ENCODE data around the gene RPL13A. TPM values are rescaled to one million over a fixed set of nuclear protein-coding genes. Genes with fewer than 3 reads are reported as not detected.

RPL13A gene
- total RNA-seq, 1 experiment from 2014 or later = 3,286 TPM

- Histone ChIP-seq H2BK12ac (ENCODE audit: insufficient read length, low read depth, low read length) (no peak overlapping the region), H3K56ac (ENCODE audit: insufficient read length, low read depth, low read length) (peak overlapping the region; percentile 91), H3K27ac (ENCODE audit: insufficient read length, low read depth, low read length) (peak overlapping the region; percentile 59), H4K91ac (ENCODE audit: insufficient read length, low read depth, low read length) (peak overlapping the region; percentile 49), H3K4me1 (ENCODE audit: insufficient read depth, low read length) (no peaks in the 10 kb centered on the region), H2BK20ac (ENCODE audit: low read depth, low read length, poor library complexity, severe bottlenecking) (no peak overlapping the region), H3K9ac (ENCODE audit: extremely low read depth, insufficient read length, low read length) (peak overlapping the region; percentile 100), H2AK5ac (ENCODE audit: insufficient read length, low read length) (peak overlapping the region; percentile 27), H3K79me2 (ENCODE audit: insufficient read depth, low read length) (peaks cover 18% of the 10 kb centered on the region), H2AFZ (ENCODE audit: low read length) (no peak overlapping the region), H3T11ph (ENCODE audit: low read length) (no peak overlapping the region), H3K23ac (ENCODE audit: insufficient read length, low read depth, low read length) (no peak overlapping the region), H3K4ac (ENCODE audit: low read depth, low read length) (no peak overlapping the region; the same call in 1 of the 2 replicates), H3K18ac (ENCODE audit: insufficient read length, low read depth, low read length) (peak overlapping the region; percentile 91), H3K4me2 (ENCODE audit: insufficient read depth, insufficient read length, low read length) (peak overlapping the region; percentile 100), H4K8ac (replicated peaks; ENCODE audit: insufficient read length, low read depth, low read length) (no peak overlapping the region), H4K5ac (ENCODE audit: insufficient read length, low read depth, low read length) (peak overlapping the region; percentile 91), H3K27me3 (ENCODE audit: insufficient read depth, low read length) (no peaks in the 10 kb centered on the region), H4K20me1 (ENCODE audit: control insufficient read depth, insufficient read depth, insufficient read length) (no peaks in the 10 kb centered on the region), H2BK120ac (ENCODE audit: low read depth, low read length, poor library complexity, severe bottlenecking) (no peak overlapping the region), H3K14ac (ENCODE audit: insufficient read depth, low read length) (peak overlapping the region; percentile 99), H3K79me1 (ENCODE audit: insufficient read depth, low read depth, low read length, poor library complexity, severe bottlenecking) (no peaks in the 10 kb centered on the region), H3K23me2 (ENCODE audit: insufficient read length, low read depth, low read length, poor library complexity, severe bottlenecking) (peaks cover 13% of the 10 kb centered on the region), H2BK15ac (ENCODE audit: low read depth, low read length) (no peak overlapping the region), H2BK5ac (ENCODE audit: insufficient read length, low read length) (peak overlapping the region; percentile 97), H3K9me3 (ENCODE audit: control insufficient read depth, low read depth, low read length) (no peaks in the 10 kb centered on the region)
- peak overlapping the region; percentile 99 to 100 (median 100) for H3K27ac Mint-ChIP-seq
- DNase-seq = no peak
- peaks cover 11% of the 10 kb centered on the region; the same call in 1 of the 2 replicates for H3K27me3 Mint-ChIP-seq (ENCODE audit: low read depth)
- no CpG with 5 or more reads among the region's 26 CpGs for WGBS (ENCODE audit: extremely low coverage, insufficient read length, low lambda C conversion rate)
- H3K4me1 Mint-ChIP-seq = peaks cover 13 to 20% of the 10 kb centered on the region in 2 experiments
- peaks cover 12 to 14% of the 10 kb centered on the region in 2 experiments; a peak in 4 of 5 replicates for H3K9me3 Mint-ChIP-seq
- H3K4me3 Mint-ChIP-seq = peak overlapping the region; percentile 91 to 96
- peaks cover 52 to 58% (median 55%) of the 10 kb centered on the region in 3 experiments for H3K36me3 Mint-ChIP-seq (ENCODE audit: insufficient read depth in 1 of 3, low read depth in 3 of 3)
- TF ChIP-seq, protein P1, sequence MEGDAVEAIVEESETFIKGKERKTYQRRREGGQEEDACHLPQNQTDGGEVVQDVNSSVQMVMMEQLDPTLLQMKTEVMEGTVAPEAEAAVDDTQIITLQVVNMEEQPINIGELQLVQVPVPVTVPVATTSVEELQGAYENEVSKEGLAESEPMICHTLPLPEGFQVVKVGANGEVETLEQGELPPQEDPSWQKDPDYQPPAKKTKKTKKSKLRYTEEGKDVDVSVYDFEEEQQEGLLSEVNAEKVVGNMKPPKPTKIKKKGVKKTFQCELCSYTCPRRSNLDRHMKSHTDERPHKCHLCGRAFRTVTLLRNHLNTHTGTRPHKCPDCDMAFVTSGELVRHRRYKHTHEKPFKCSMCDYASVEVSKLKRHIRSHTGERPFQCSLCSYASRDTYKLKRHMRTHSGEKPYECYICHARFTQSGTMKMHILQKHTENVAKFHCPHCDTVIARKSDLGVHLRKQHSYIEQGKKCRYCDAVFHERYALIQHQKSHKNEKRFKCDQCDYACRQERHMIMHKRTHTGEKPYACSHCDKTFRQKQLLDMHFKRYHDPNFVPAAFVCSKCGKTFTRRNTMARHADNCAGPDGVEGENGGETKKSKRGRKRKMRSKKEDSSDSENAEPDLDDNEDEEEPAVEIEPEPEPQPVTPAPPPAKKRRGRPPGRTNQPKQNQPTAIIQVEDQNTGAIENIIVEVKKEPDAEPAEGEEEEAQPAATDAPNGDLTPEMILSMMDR (conservative IDR thresholded peaks at IDR 0.05) = no peak
Measured at GRCh38 chr19:49488046-49488862, 846 bp downstream of the RPL13A start.

Data from H9 (cell line).